Sigmoid colon (tissue), 4 donors: ENCODE measurements around the gene PRDM5.

Experiments used
- CTCF ChIP-seq, 4 experiments: fragments of 450-650 bp in 3 of 4; fragments of 200-600 bp in 1 of 4; IDR thresholded peaks; one replicate each; pipeline ENCODE4 v1.5.1; 2016 to 2019; ENCODE audit warnings: antibody characterized with exemption in 4 of 4, mild to moderate bottlenecking in 3 of 4, moderate library complexity in 2 of 4
- EP300 ChIP-seq, 4 donors: sonication (generic); formaldehyde crosslinking; IDR thresholded peaks; one replicate each; pipeline ENCODE4 v1.6.1; 2017; ENCODE audit warnings: antibody characterized with exemption in 4 of 4
- POLR2A ChIP-seq, 2 donors: fragments of 450-650 bp; IDR thresholded peaks; one replicate each; pipeline ENCODE4 v1.6.1; 2016; ENCODE audit warnings: antibody characterized with exemption in 2 of 2, mild to moderate bottlenecking in 2 of 2, moderate library complexity in 2 of 2
- POLR2AphosphoS5 ChIP-seq, 4 donors: sonication (generic); formaldehyde crosslinking; IDR thresholded peaks; one replicate each; pipeline ENCODE4 v1.6.1; 2017; ENCODE audit warnings: antibody characterized with exemption in 4 of 4

- TF ChIP-seq CTCF (IDR thresholded peaks at IDR 0.05) (no peak), POLR2A (IDR thresholded peaks at IDR 0.05) (no peak), POLR2AphosphoS5 (IDR thresholded peaks at IDR 0.05) (peak in 1 of 4 donors; percentile 19), EP300 (IDR thresholded peaks at IDR 0.05) (no peak)
Observed at GRCh38 chr4:120842031-120842430, 80.5 kb downstream of the PRDM5 start.
